ENCODE measurements around the gene KRTAP5-9.
"Not testable (repeated sequence)": the region's sequence is repeated elsewhere in the genome, so short reads cannot be mapped to it uniquely, and the experiment has no call there.

DNA sequence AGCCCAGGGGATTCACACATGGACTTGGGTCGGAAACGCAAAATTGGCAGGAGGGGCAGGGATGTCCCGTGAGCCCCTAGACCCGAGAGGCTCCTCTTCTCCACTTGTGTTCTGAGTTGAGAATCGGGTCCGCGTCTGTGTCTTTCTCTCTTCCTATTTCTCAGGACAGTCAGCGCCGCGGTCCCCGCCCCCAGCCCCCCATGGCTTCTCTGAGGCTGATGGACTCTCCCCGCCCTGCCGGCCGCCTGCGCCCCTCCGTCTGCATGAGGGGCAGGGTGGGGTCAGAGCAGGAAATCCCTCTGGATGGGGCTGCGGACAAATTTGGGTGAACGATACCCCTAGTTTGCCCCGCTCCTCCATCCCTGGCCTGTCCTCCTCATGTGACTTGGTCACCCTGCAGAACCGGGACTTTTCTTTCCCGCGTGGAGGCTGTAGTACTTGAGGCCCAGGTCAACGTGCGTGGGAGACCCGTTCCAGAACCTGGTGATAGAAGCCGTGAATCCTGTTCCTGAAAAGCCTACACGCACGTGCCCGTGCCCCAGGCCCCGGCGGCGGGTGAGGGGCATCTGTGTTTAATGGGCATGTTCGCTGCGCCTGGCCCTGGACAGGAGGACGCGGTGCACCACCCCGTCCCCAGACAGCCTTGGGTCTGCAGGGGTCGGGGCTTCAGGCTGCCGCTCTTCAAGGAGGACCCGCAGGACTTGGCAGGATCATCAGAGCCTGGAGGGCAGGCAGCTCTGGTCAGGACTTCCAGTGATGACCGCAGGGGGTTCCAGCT, 28.7 kb downstream of the KRTAP5-9 start:
- not testable (repeated sequence) for TF ChIP-seq POLR2A (IDR thresholded peaks at IDR 0.05)
- TF ChIP-seq, protein P1, sequence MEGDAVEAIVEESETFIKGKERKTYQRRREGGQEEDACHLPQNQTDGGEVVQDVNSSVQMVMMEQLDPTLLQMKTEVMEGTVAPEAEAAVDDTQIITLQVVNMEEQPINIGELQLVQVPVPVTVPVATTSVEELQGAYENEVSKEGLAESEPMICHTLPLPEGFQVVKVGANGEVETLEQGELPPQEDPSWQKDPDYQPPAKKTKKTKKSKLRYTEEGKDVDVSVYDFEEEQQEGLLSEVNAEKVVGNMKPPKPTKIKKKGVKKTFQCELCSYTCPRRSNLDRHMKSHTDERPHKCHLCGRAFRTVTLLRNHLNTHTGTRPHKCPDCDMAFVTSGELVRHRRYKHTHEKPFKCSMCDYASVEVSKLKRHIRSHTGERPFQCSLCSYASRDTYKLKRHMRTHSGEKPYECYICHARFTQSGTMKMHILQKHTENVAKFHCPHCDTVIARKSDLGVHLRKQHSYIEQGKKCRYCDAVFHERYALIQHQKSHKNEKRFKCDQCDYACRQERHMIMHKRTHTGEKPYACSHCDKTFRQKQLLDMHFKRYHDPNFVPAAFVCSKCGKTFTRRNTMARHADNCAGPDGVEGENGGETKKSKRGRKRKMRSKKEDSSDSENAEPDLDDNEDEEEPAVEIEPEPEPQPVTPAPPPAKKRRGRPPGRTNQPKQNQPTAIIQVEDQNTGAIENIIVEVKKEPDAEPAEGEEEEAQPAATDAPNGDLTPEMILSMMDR (IDR thresholded peaks at IDR 0.05 in 8 of 11, conservative IDR thresholded peaks at IDR 0.05 in 3 of 11): not testable (repeated sequence)
